HCT116 (cell line): Measurements from ENCODE around the gene ITPKB. TPM values are rescaled to one million over a fixed set of nuclear protein-coding genes. Genes with fewer than 3 reads are reported as not detected.

Experiments
- ATAC-seq: fragments of 200-7000 bp; cut with Tn5 transposase; 2 replicates; pipeline ENCODE4 v1.9.1; 2020; ENCODE audit warnings: mild to moderate bottlenecking, moderate library complexity
- BruUV-seq: library from RNA; stranded (reverse); fragments of 400-500 nt; replicated peaks from 2 replicates; lab custom pipeline; 2021; lab: Mats Ljungman, UMichigan
- CTCF ChIA-PET: fragments of 300-600 bp; sonication (Branson Sonifier 250); formaldehyde crosslinking; loops from one replicate; lab custom pipeline; 2021; ENCODE audit warnings: antibody characterized with exemption; lab: Charles Lee
- POLR2A ChIA-PET: fragments of 300-600, 350-600 bp; sonication (Branson Sonifier 250); formaldehyde crosslinking; loops from one replicate; lab custom pipeline; 2021; ENCODE audit warnings: antibody characterized with exemption; lab: Charles Lee
- RAD21 ChIA-PET, 2 experiments: fragments of 300-600 bp; sonication (Branson Sonifier 250); formaldehyde crosslinking; loops; one replicate each; lab custom pipeline; 2023; ENCODE audit warnings: low total read pairs in 2 of 2; ENCODE audit not compliant: uncharacterized antibody in 2 of 2, unreplicated experiment in 2 of 2, low non-redundant PET in 1 of 2; lab: Charles Lee
- DNase-seq: peaks from one replicate; pipeline ENCODE4 v3.0.0-alpha.2; 2010; ENCODE audit warnings: low read depth, low spot score
- H2AFZ ChIP-seq: fragments of 200-600 bp; shearing (Covaris generic), sonication (generic); 2 replicates; pipeline ENCODE4 v1.6.1; 2017; ENCODE audit warnings: low read depth, mixed run types, mixed read lengths, antibody characterized with exemption, low read length; ENCODE audit not compliant: poor library complexity, severe bottlenecking
- H3K27ac ChIP-seq: 2 replicates; pipeline ENCODE4 v1.5.1; 2012; ENCODE audit warnings: low read depth, low read length
- H3K27me3 ChIP-seq: fragments of 200-600 bp; sonication (generic); 2 replicates; pipeline ENCODE4 v1.6.1; 2016; ENCODE audit warnings: mixed run types, low read length, mixed read lengths; ENCODE audit not compliant: insufficient read depth
- H3K36me3 ChIP-seq, 2 experiments: fragments of 200-500 bp in 1 of 2; fragments of 200-600 bp in 1 of 2; sonication (Bioruptor generic) in 1 of 2; sonication (generic) in 1 of 2; 2 replicates each; pipeline versions ENCODE4 v1.5.1 to v1.6.1; 2014 to 2016; ENCODE audit warnings: low read length in 2 of 2, inconsistent platforms in 1 of 2, mixed read lengths in 1 of 2, mixed run types in 1 of 2; ENCODE audit not compliant: insufficient read depth in 2 of 2, control insufficient read depth in 1 of 2
- H3K4me1 ChIP-seq, 2 experiments: fragments of 200-600 bp in 1 of 2; sonication (generic) in 1 of 2; 2 replicates each; pipeline versions ENCODE4 v1.5.1 to v1.6.1; 2012 to 2017; ENCODE audit warnings: low read length in 2 of 2, inconsistent platforms in 1 of 2, mild to moderate bottlenecking in 1 of 2, mixed read lengths in 1 of 2, mixed run types in 1 of 2, moderate library complexity in 1 of 2; ENCODE audit not compliant: insufficient read depth in 2 of 2, control insufficient read depth in 1 of 2
- H3K4me2 ChIP-seq: fragments of 200-600 bp; sonication (generic); 2 replicates; pipeline ENCODE4 v1.6.1; 2017; ENCODE audit warnings: mixed run types, low read length, mixed read lengths
- H3K4me3 ChIP-seq, 2 experiments: fragments of 200-600 bp in 1 of 2; sonication (generic) in 1 of 2; replicated peaks in 1 of 2; 2 replicates each; pipeline ENCODE4 v1.5.1; 2011 to 2016; ENCODE audit warnings: low read length in 2 of 2, control low read depth in 1 of 2, low read depth in 1 of 2, mild to moderate bottlenecking in 1 of 2, mixed read lengths in 1 of 2, mixed run types in 1 of 2
- H3K79me2 ChIP-seq: fragments of 200-600 bp; sonication (generic); 2 replicates; pipeline ENCODE4 v1.6.1; 2017; ENCODE audit warnings: mild to moderate bottlenecking, mixed run types, low read length, moderate library complexity, mixed read lengths; ENCODE audit not compliant: insufficient read depth
- H3K9ac ChIP-seq: fragments of 200-600 bp; sonication (generic); 2 replicates; pipeline ENCODE4 v1.6.1; 2016; ENCODE audit warnings: low read length, mixed read lengths
- H3K9me2 ChIP-seq: fragments of 200-600 bp; sonication (generic), shearing (Covaris generic); 2 replicates; pipeline ENCODE4 v1.6.1; 2017; ENCODE audit warnings: mixed run types, mild to moderate bottlenecking, moderate library complexity; ENCODE audit not compliant: insufficient read depth
- H3K9me3 ChIP-seq, 2 experiments: fragments of 200-500 bp in 1 of 2; fragments of 200-600 bp in 1 of 2; sonication (Bioruptor generic) in 1 of 2; sonication (generic) in 1 of 2; 2 replicates each; pipeline ENCODE4 v1.6.1; 2014 to 2017; ENCODE audit warnings: low read length in 2 of 2, mixed read lengths in 2 of 2, inconsistent platforms in 1 of 2, low read depth in 1 of 2, mild to moderate bottlenecking in 1 of 2, mixed run types in 1 of 2, moderate library complexity in 1 of 2; ENCODE audit not compliant: control insufficient read depth in 1 of 2, insufficient read depth in 1 of 2
- H4K20me1 ChIP-seq: fragments of 200-600 bp; sonication (generic), shearing (Covaris generic); 2 replicates; pipeline ENCODE4 v1.6.1; 2017; ENCODE audit warnings: mixed run types, mild to moderate bottlenecking, moderate library complexity; ENCODE audit not compliant: insufficient read depth
- ELF1 ChIP-seq: IDR thresholded peaks from 2 replicates; pipeline ENCODE4 v1.6.1; 2012; ENCODE audit warnings: low read depth, borderline replicate concordance
- SIN3A ChIP-seq: IDR thresholded peaks from 2 replicates; pipeline ENCODE4 v1.6.1; 2012; ENCODE audit warnings: low read depth
- SP1 ChIP-seq: IDR thresholded peaks from 2 replicates; pipeline ENCODE4 v1.6.1; 2012; ENCODE audit warnings: low read depth
- SRF ChIP-seq: IDR thresholded peaks from 2 replicates; pipeline ENCODE4 v1.6.1; 2012; ENCODE audit warnings: low read depth
- ZNF274 ChIP-seq: fragments of 200-500 bp; sonication (Bioruptor generic); IDR thresholded peaks from 2 replicates; pipeline ENCODE4 v1.6.1; 2014; ENCODE audit warnings: mild to moderate bottlenecking, low read depth, low read length, inconsistent platforms
- intact Hi-C: fragments of 100-400 bp; cut with micrococcal nuclease; formaldehyde crosslinking; loops from 2 replicates; pipeline ENCODE4 v1.10.0; 2022
- total RNA-seq: library from RNA; stranded (reverse); gene quantifications from one replicate; pipeline ENCODE4 v1.2.1, GENCODE V29; 2021; ENCODE audit not compliant: unreplicated experiment
- TF ChIP-seq, protein P1 (sequence below): IDR thresholded peaks from 2 replicates; pipeline ENCODE4 v1.6.1; 2012

Gene ITPKB
- total RNA-seq, 1 experiment from 2014 or later = 4.4 TPM

DNA sequence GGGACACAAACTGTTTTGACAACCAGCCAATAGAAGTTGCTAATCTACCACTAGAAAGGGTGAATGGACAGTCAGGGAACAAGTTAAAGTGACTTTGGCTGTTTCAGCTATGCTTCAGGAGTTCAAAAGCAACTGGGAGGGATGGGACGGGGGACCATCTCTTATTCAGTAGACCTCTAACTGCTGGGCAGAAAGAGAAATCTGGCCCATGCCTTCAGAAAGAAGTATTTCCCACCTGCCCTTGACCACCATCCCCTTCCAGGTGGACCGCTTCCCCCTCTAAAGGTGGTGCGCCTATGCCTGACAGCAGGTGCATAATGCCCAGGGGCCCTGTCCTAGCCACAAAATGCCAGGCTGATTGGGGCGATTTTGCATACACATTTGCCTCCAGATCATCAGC, 5.2 kb downstream of the ITPKB start:
- BruUV-seq = no TSS peak
- Histone ChIP-seq H2AFZ (no peak overlapping the region), H3K9ac (no peak overlapping the region), H4K20me1 (no peaks in the 10 kb centered on the region), H3K36me3 (no peaks in the 10 kb centered on the region), H3K79me2 (no peaks in the 10 kb centered on the region), H3K9me3 (no peaks in the 10 kb centered on the region), H3K4me2 (no peak overlapping the region), H3K9me2 (no peaks in the 10 kb centered on the region), H3K4me1 (peaks cover 0 to 6% of the 10 kb centered on the region in 2 experiments; a peak in 1 of 4 replicates), H3K27me3 (no peaks in the 10 kb centered on the region), H3K4me3 (no peak overlapping the region), H3K27ac (no peak overlapping the region)
- intact Hi-C loops = no loop called here
- TF ChIP-seq SRF (no peak), SP1 (no peak), ELF1 (no peak), ZNF274 (no peak)
- TF ChIP-seq, protein P1, sequence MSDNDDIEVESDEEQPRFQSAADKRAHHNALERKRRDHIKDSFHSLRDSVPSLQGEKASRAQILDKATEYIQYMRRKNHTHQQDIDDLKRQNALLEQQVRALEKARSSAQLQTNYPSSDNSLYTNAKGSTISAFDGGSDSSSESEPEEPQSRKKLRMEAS = no peak
- ChIA-PET CTCF (no interaction called here), RAD21 (no interaction called here), POLR2A (no interaction called here)
- no peak for DNase-seq
- ATAC-seq = no peak

DNA sequence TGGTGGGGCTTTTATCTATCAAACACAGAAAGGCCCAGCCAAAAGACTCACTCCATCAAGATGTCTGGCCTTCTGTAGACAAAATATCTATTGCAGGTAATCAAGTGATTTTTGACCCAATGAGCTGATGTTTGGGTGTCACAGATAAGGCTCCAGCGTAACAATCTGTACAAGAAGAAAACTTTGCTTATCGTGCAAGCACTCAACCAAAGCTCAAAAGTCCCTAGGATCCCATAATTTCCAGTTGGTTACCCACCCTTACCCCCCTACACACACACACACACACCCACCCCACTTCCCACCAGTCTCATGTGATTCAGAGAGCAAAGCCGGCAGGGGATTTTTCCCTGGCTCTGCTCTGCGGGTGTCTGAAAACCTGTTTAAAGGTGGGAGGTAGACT, 5.8 kb downstream of the ITPKB start:
- H4K20me1 ChIP-seq = no peaks in the 10 kb centered on the region
- BruUV-seq = no TSS peak
- RAD21 ChIA-PET = no interaction called here

More for the DNA sequence above, 5.8 kb downstream of the ITPKB start:
- Histone ChIP-seq H3K9me2 (no peaks in the 10 kb centered on the region), H3K4me1 (peaks cover 0 to 2% of the 10 kb centered on the region in 2 experiments; a peak in 1 of 4 replicates), H3K9me3 (no peaks in the 10 kb centered on the region), H3K27me3 (no peaks in the 10 kb centered on the region), H3K79me2 (no peaks in the 10 kb centered on the region), H3K9ac (no peak overlapping the region), H3K27ac (no peak overlapping the region), H3K4me3 (no peak overlapping the region), H3K36me3 (no peaks in the 10 kb centered on the region), H3K4me2 (no peak overlapping the region), H2AFZ (no peak overlapping the region)
- CTCF ChIA-PET = no interaction called here
- ATAC-seq (no peak), DNase-seq (no peak)
- intact Hi-C loops = no loop called here
- POLR2A ChIA-PET = no interaction called here
- TF ChIP-seq ZNF274 (no peak), SIN3A (no peak)
